IMR-90 (cell line): ENCODE data around the gene DRC3. TPM values are rescaled to one million over a fixed set of nuclear protein-coding genes. Genes with fewer than 3 reads are reported as not detected.

ENCODE experiments used
- ATAC-seq: fragments of 200-7000 bp; cut with Tn5 transposase; 2 replicates; pipeline ENCODE4 v1.9.1; 2020; ENCODE audit warnings: low read depth, mild to moderate bottlenecking, moderate library complexity
- BruUV-seq: library from RNA; stranded (reverse); fragments of 400-500 nt; replicated peaks from 2 replicates; lab custom pipeline; 2021; lab: Mats Ljungman, UMichigan
- CTCF ChIA-PET: fragments of 300-600 bp; formaldehyde crosslinking; extraction: SDS; loops from one replicate; lab custom pipeline; 2021; ENCODE audit warnings: antibody characterized with exemption; lab: Yijun Ruan, JAX
- POLR2A ChIA-PET: fragments of 300-600 bp; sonication (Branson Sonifier 250); formaldehyde crosslinking; loops from one replicate; lab custom pipeline; 2022; ENCODE audit warnings: antibody characterized with exemption; ENCODE audit not compliant: unreplicated experiment; lab: Charles Lee
- DNase-seq: peaks from one replicate; pipeline ENCODE4 v3.0.0; 2013
- H2AFZ ChIP-seq: replicated peaks from 2 replicates; pipeline ENCODE3; 2013; ENCODE audit warnings: low read length, mild to moderate bottlenecking; ENCODE audit not compliant: poor library complexity
- H2AK5ac ChIP-seq: 2 replicates; pipeline ENCODE4 v1.6.1; 2013; ENCODE audit warnings: low read depth, low read length, inconsistent platforms
- H2AK9ac ChIP-seq: replicated peaks from 2 replicates; pipeline ENCODE3; 2013; ENCODE audit warnings: mild to moderate bottlenecking, low read depth, low read length, moderate library complexity; ENCODE audit not compliant: poor library complexity
- H2BK120ac ChIP-seq: 2 replicates; pipeline ENCODE4 v1.6.1; 2013; ENCODE audit warnings: low read depth, low read length, inconsistent platforms
- H2BK15ac ChIP-seq: 3 replicates; pipeline ENCODE4 v1.6.1; 2013; ENCODE audit warnings: low read depth, low read length, inconsistent platforms
- H2BK20ac ChIP-seq: 2 replicates; pipeline ENCODE4 v1.6.1; 2013; ENCODE audit warnings: low read depth, mild to moderate bottlenecking, inconsistent platforms, low read length, moderate library complexity
- H2BK5ac ChIP-seq: 2 replicates; pipeline ENCODE4 v1.6.1; 2013; ENCODE audit warnings: mild to moderate bottlenecking, low read depth, low read length, inconsistent platforms; ENCODE audit not compliant: poor library complexity, severe bottlenecking
- H3K14ac ChIP-seq: replicated peaks from 2 replicates; pipeline ENCODE4 v1.6.1; 2013; ENCODE audit warnings: low read depth, low read length, inconsistent platforms
- H3K18ac ChIP-seq: 2 replicates; pipeline ENCODE4 v1.6.1; 2013; ENCODE audit warnings: low read depth, low read length, control low read depth
- H3K23ac ChIP-seq: 2 replicates; pipeline ENCODE4 v1.6.1; 2013; ENCODE audit warnings: low read depth, low read length, inconsistent platforms
- H3K27ac ChIP-seq: 2 replicates; pipeline ENCODE4 v1.5.1; 2013; ENCODE audit warnings: mild to moderate bottlenecking, control low read depth, low read length; ENCODE audit not compliant: insufficient read depth
- H3K27me3 ChIP-seq: 2 replicates; pipeline ENCODE4 v1.6.1; 2013; ENCODE audit warnings: low read length; ENCODE audit not compliant: control insufficient read depth, insufficient read depth
- H3K36me3 ChIP-seq: 2 replicates; pipeline ENCODE4 v1.6.1; 2013; ENCODE audit warnings: low read length, mixed read lengths; ENCODE audit not compliant: control insufficient read depth, insufficient read depth
- H3K4ac ChIP-seq: 2 replicates; pipeline ENCODE4 v1.6.1; 2013; ENCODE audit warnings: low read depth, low read length, inconsistent platforms
- H3K4me1 ChIP-seq: 2 replicates; pipeline ENCODE4 v1.6.1; 2013; ENCODE audit warnings: low read length, mixed read lengths; ENCODE audit not compliant: control insufficient read depth, insufficient read depth
- H3K4me2 ChIP-seq: 2 replicates; pipeline ENCODE4 v1.6.1; 2013; ENCODE audit warnings: low read depth, mild to moderate bottlenecking, control low read depth, low read length, moderate library complexity
- H3K4me3 ChIP-seq: 2 replicates; pipeline ENCODE4 v1.5.1; 2013; ENCODE audit warnings: low read depth, mild to moderate bottlenecking, control low read depth, low read length, moderate library complexity; ENCODE audit not compliant: insufficient read depth
- H3K56ac ChIP-seq: 2 replicates; pipeline ENCODE4 v1.6.1; 2013; ENCODE audit warnings: low read length, inconsistent platforms; ENCODE audit not compliant: insufficient read depth; ENCODE audit errors: extremely low read depth
- H3K79me1 ChIP-seq, 2 experiments: 2 replicates each; pipeline ENCODE4 v1.6.1; 2013; ENCODE audit warnings: low read length in 2 of 2, inconsistent platforms in 1 of 2, low read depth in 1 of 2
- H3K9ac ChIP-seq: 2 replicates; pipeline ENCODE4 v1.6.1; 2013; ENCODE audit warnings: low read depth, low read length, control low read depth
- H3K9me1 ChIP-seq: 2 replicates; pipeline ENCODE4 v1.6.1; 2013; ENCODE audit warnings: low read length, inconsistent platforms; ENCODE audit not compliant: insufficient read depth
- H3K9me3 ChIP-seq: 2 replicates; pipeline ENCODE4 v1.6.1; 2013; ENCODE audit warnings: low read length; ENCODE audit not compliant: control insufficient read depth, insufficient read depth
- H4K20me1 ChIP-seq: 2 replicates; pipeline ENCODE4 v1.6.1; 2013; ENCODE audit warnings: low read length, inconsistent platforms; ENCODE audit not compliant: insufficient read depth
- H4K5ac ChIP-seq: 2 replicates; pipeline ENCODE4 v1.6.1; 2013; ENCODE audit warnings: mild to moderate bottlenecking, low read depth, low read length, control low read depth
- H4K8ac ChIP-seq, 2 experiments: 2 replicates each; pipeline ENCODE4 v1.6.1; 2013; ENCODE audit warnings: low read depth in 2 of 2, low read length in 2 of 2, control low read depth in 1 of 2, inconsistent platforms in 1 of 2
- H4K91ac ChIP-seq: 2 replicates; pipeline ENCODE4 v1.6.1; 2013; ENCODE audit warnings: low read depth, low read length, inconsistent platforms; ENCODE audit not compliant: insufficient read depth
- CEBPB ChIP-seq: IDR thresholded peaks from 2 replicates; pipeline ENCODE4 v1.6.1; 2012; ENCODE audit warnings: low read depth, low read length, improper control_type of control experiment
- RAD21 ChIP-seq: IDR thresholded peaks from 2 replicates; pipeline ENCODE4 v1.6.1; 2012; ENCODE audit warnings: low read length, improper control_type of control experiment
- WGBS, 2 experiments: methylation state at CpG; one replicate each; pipeline versions ENCODE4 v1.1.5 to v1.1.7; 2013; ENCODE audit warnings: missing lambda C conversion rate in 2 of 2; ENCODE audit not compliant: insufficient read length in 1 of 2; ENCODE audit errors: extremely low coverage in 2 of 2; 5-methylcytosine and 5-hydroxymethylcytosine counted together
- dilution Hi-C: fragments of 300-500 bp; cut with HindIII; formaldehyde crosslinking; loops from one replicate; pipeline ENCODE4 v1.14.3; 2018; ENCODE audit warnings: low sequenced_read_pairs; ENCODE audit not compliant: unreplicated experiment
- in situ Hi-C: fragments of 300-500 bp; cut with MboI; formaldehyde crosslinking; loops from 3 replicates; pipeline ENCODE4 v1.14.3; 2019; ENCODE audit warnings: low sequenced_read_pairs, inconsistent platforms, mixed read lengths
- intact Hi-C: fragments of 100-400 bp; cut with micrococcal nuclease; formaldehyde crosslinking; loops from 2 replicates; pipeline ENCODE4 v1.10.0; 2022
- polyA plus RNA-seq, 3 experiments: library from polyadenylated mRNA; depleted of rRNA; stranded (reverse); fragments of >200 nt; gene quantifications; 2 replicates each; pipeline ENCODE4 v1.2.3, GENCODE V29; 2012; ENCODE audit warnings: low replicate concordance in 1 of 3
- total RNA-seq: library from RNA; depleted of rRNA; stranded (reverse); fragments of >200 nt; gene quantifications from 2 replicates; pipeline ENCODE4 v1.2.3, GENCODE V29; 2012

Gene DRC3
- total and polyA plus RNA-seq, 2 of the 4 experiments (the other 2 are of a cell fraction): 0.55 to 0.72 TPM

DNA sequence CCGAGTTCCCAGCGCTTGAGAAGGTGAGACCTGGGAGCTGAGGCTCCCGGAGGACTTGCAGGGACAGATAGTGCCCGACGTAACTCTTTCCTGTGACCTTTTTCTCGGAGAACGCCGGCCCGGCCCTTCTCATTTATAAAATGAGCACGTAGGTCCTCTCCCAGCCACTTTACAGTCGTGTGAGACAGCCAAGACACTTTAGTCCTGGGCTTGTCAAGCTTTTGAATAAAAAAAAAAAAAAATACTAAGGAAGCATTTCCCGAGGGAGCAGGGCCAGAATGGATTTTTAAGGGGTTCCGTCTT is 241 bp downstream of the DRC3 start:
- dilution Hi-C loops (no loop called here), in situ Hi-C loops (no loop called here), intact Hi-C loops (loop anchor here (1.0 to 5.0 kb wide), 3 partner anchors 51 to 82 kb away; no protein-coding TSS in a partner anchor)
- Histone ChIP-seq H4K8ac (peak overlapping the region in 1 of 2 experiments; percentile 28; a peak in 1 of 4 replicates), H2BK15ac (no peak overlapping the region), H3K9me3 (no peaks in the 10 kb centered on the region), H2AK9ac (peak overlapping the region; percentile 48), H3K4me3 (peak overlapping the region; percentile 66), H3K79me1 (peaks cover 7 to 35% of the 10 kb centered on the region in 2 experiments), H3K4me1 (peaks cover 9% of the 10 kb centered on the region), H2AK5ac (no peak overlapping the region), H4K20me1 (peaks cover 14% of the 10 kb centered on the region; the same call in 1 of the 2 replicates), H3K27me3 (no peaks in the 10 kb centered on the region; the same call in 1 of the 2 replicates), H3K4me2 (peak overlapping the region; percentile 82), H3K23ac (no peak overlapping the region), H3K56ac (no peak overlapping the region), H2AFZ (peak overlapping the region; percentile 96), H3K4ac (no peak overlapping the region), H3K18ac (no peak overlapping the region), H3K14ac (no peak overlapping the region), H3K9me1 (peaks cover 8% of the 10 kb centered on the region; the same call in 1 of the 2 replicates), H4K5ac (no peak overlapping the region), H2BK20ac (no peak overlapping the region), H3K36me3 (no peaks in the 10 kb centered on the region), H2BK120ac (no peak overlapping the region), H4K91ac (no peak overlapping the region), H2BK5ac (no peak overlapping the region), H3K9ac (no peak overlapping the region), H3K27ac (no peak overlapping the region)
- ATAC-seq (no peak; the same call in 1 of the 2 replicates), DNase-seq (no peak)
- WGBS, 2 experiments: 0% methylated on average over 5 of the region's 13 CpGs; no CpG with 5 or more reads in 1 of the 2 experiments
- CTCF ChIA-PET: interaction anchor here (0.7 to 1.1 kb wide), 3 partner anchors 12 to 57 kb away, joined by 3 to 5 read pairs (median 3); no protein-coding TSS in a partner anchor
- POLR2A ChIA-PET: interaction anchor here (0.6 kb wide), 1 partner anchor 40 kb away, joined by 6 read pairs; no protein-coding TSS in a partner anchor
- BruUV-seq: no TSS peak
- 0 out of 2 replicates have a peak, but pooled peaks have one; percentile 13 for TF ChIP-seq RAD21
- no peak for TF ChIP-seq CEBPB
